ENCODE data around the gene LENEP.

LENEP gene

GRCh38 chr1:154993572-154994268 lies at the start of gene LENEP:
LENEP (plus strand) TSS chr1:154993586; CDS start chr1:154993608, 22 bp downstream.
- FAIRE-seq, result no peak

GRCh38 chr1:154943649-154944400 lies 49.6 kb upstream of the LENEP start:
- no peak for FAIRE-seq

- no peak for FAIRE-seq
Observed at GRCh38 chr1:154944401-154945159, 48.8 kb upstream of the LENEP start.

GRCh38 chr1:154945160-154945961 lies 48.0 kb upstream of the LENEP start:
- no peak for FAIRE-seq

- no peak for FAIRE-seq
Observed at GRCh38 chr1:154945962-154946850, 47.2 kb upstream of the LENEP start.

GRCh38 chr1:154948079-154948478 lies 45.3 kb upstream of the LENEP start:
- no peak for FAIRE-seq

GRCh38 chr1:154951901-154952657 lies 41.3 kb upstream of the LENEP start:
- no peak for FAIRE-seq

- no peak for FAIRE-seq
Observed at GRCh38 chr1:154952664-154953063, 40.7 kb upstream of the LENEP start.

GRCh38 chr1:154953611-154954038 lies 39.8 kb upstream of the LENEP start:
- FAIRE-seq, result no peak

- FAIRE-seq, result no peak
Observed at GRCh38 chr1:154954541-154954940, 38.8 kb upstream of the LENEP start.

GRCh38 chr1:154955039-154955717 lies 38.2 kb upstream of the LENEP start:
- no peak for FAIRE-seq

GRCh38 chr1:154955718-154956543 lies 37.5 kb upstream of the LENEP start, which contains the start of gene PBXIP1:
PBXIP1 (minus strand) TSS chr1:154956099; CDS start chr1:154953721, 2,378 bp downstream.
- FAIRE-seq, result peak; percentile 90

GRCh38 chr1:154956544-154956941 lies 36.8 kb upstream of the LENEP start:
- FAIRE-seq, result no peak

- no peak for FAIRE-seq
Observed at GRCh38 chr1:154957091-154957657, 36.2 kb upstream of the LENEP start.

GRCh38 chr1:154958036-154958435 lies 35.4 kb upstream of the LENEP start:
- no peak for FAIRE-seq

- no peak for FAIRE-seq
Observed at GRCh38 chr1:154958681-154959425, 34.5 kb upstream of the LENEP start.

- FAIRE-seq, result no peak
Observed at GRCh38 chr1:154959426-154959780, 34.0 kb upstream of the LENEP start.

Data from islet of Langerhans (tissue), 1 donor.